Panc1 (cell line): ENCODE results near the gene LKAAEAR1. TPM values are rescaled to one million over a fixed set of nuclear protein-coding genes. Genes with fewer than 3 reads are reported as not detected.
A peak's percentile ranks its signal among the peaks of the same experiment; 100 is the strongest.

ENCODE experiments used
- ATAC-seq: fragments of 200-7000 bp; cut with Tn5 transposase; 2 replicates; pipeline ENCODE4 v1.9.1; 2020; ENCODE audit warnings: mild to moderate bottlenecking, moderate library complexity
- BruUV-seq: library from RNA; stranded (reverse); fragments of 400-500 nt; replicated peaks from 2 replicates; lab custom pipeline; 2021; lab: Mats Ljungman, UMichigan
- CTCF ChIA-PET: fragments of 300-600 bp; sonication (Branson Sonifier 250); formaldehyde crosslinking; loops from one replicate; lab custom pipeline; 2022; ENCODE audit warnings: antibody characterized with exemption; lab: Charles Lee
- POLR2A ChIA-PET: fragments of 300-600 bp; sonication (Branson Sonifier 250); formaldehyde crosslinking; loops from one replicate; lab custom pipeline; 2022; ENCODE audit warnings: antibody characterized with exemption; lab: Charles Lee
- DNase-seq: peaks from one replicate; pipeline ENCODE4 v3.0.0-alpha.2; 2010; ENCODE audit warnings: low read depth, low spot score
- H3K27ac ChIP-seq: 2 replicates; pipeline ENCODE4 v1.5.1; 2011; ENCODE audit warnings: mild to moderate bottlenecking, low read length, inconsistent platforms
- H3K27me3 ChIP-seq: fragments of 200-500 bp; sonication (Bioruptor generic); 2 replicates; pipeline ENCODE4 v1.6.0; 2014; ENCODE audit warnings: low read length, inconsistent platforms; ENCODE audit not compliant: control insufficient read depth, insufficient read depth
- H3K36me3 ChIP-seq: fragments of 200-500 bp; sonication (Bioruptor generic); 2 replicates; pipeline ENCODE4 v1.5.1; 2014; ENCODE audit warnings: inconsistent platforms, mild to moderate bottlenecking, low read length, moderate library complexity; ENCODE audit not compliant: control insufficient read depth, insufficient read depth
- H3K4me1 ChIP-seq: 2 replicates; pipeline ENCODE4 v1.5.1; 2011; ENCODE audit warnings: inconsistent platforms, mild to moderate bottlenecking, low read length, moderate library complexity; ENCODE audit not compliant: control insufficient read depth, insufficient read depth
- H3K4me3 ChIP-seq, 2 experiments: 2 replicates each; pipeline ENCODE4 v1.5.1; 2011 to 2012; ENCODE audit warnings: low read depth in 2 of 2, low read length in 2 of 2, mild to moderate bottlenecking in 2 of 2, inconsistent platforms in 1 of 2, moderate library complexity in 1 of 2
- H3K9me3 ChIP-seq: fragments of 200-500 bp; sonication (Bioruptor generic); 2 replicates; pipeline ENCODE4 v1.5.1; 2014; ENCODE audit warnings: low read depth, mild to moderate bottlenecking, inconsistent platforms, low read length, moderate library complexity; ENCODE audit not compliant: control insufficient read depth, insufficient read depth
- POLR2AphosphoS5 ChIP-seq: IDR thresholded peaks from 2 replicates; pipeline ENCODE4 v1.6.1; 2012; ENCODE audit warnings: mild to moderate bottlenecking, low read depth, low read length, moderate library complexity
- SIN3A ChIP-seq: IDR thresholded peaks from 2 replicates; pipeline ENCODE4 v1.6.1; 2012; ENCODE audit warnings: low read depth, mild to moderate bottlenecking, low read length, moderate library complexity, borderline replicate concordance; ENCODE audit not compliant: insufficient read depth
- TCF7L2 ChIP-seq: IDR thresholded peaks from 2 replicates; pipeline ENCODE4 v1.6.1; 2011; ENCODE audit warnings: mild to moderate bottlenecking, low read depth, low read length, inconsistent platforms
- in situ Hi-C: cut with HindIII; loops from 2 replicates; pipeline ENCODE4 v1.10.0; 2016; ENCODE audit warnings: low sequenced_read_pairs, low pct_unique_long_range_greater_than_20kb
- intact Hi-C: fragments of 100-400 bp; cut with micrococcal nuclease; formaldehyde crosslinking; loops from one replicate; pipeline ENCODE4 v1.10.0; 2022; ENCODE audit not compliant: unreplicated experiment
- total RNA-seq: library from RNA; stranded (reverse); gene quantifications from one replicate; pipeline ENCODE4 v1.2.1, GENCODE V29; 2021; ENCODE audit not compliant: unreplicated experiment
- TF ChIP-seq, protein P1 (sequence below), 2 experiments: IDR thresholded peaks; 2 replicates each; pipeline ENCODE4 v1.6.1; 2011 to 2012; ENCODE audit warnings: low read depth in 2 of 2, control low read depth in 1 of 2, low read length in 1 of 2, mild to moderate bottlenecking in 1 of 2, moderate library complexity in 1 of 2; ENCODE audit not compliant: insufficient read depth in 1 of 2
- TF ChIP-seq, protein P2 (sequence below): fragments of 450-650 bp; IDR thresholded peaks from 2 replicates; pipeline ENCODE4 v1.5.1; 2017; ENCODE audit warnings: mild to moderate bottlenecking

Gene LKAAEAR1
- total RNA-seq, 1 experiment from 2014 or later = 0.67 TPM

DNA sequence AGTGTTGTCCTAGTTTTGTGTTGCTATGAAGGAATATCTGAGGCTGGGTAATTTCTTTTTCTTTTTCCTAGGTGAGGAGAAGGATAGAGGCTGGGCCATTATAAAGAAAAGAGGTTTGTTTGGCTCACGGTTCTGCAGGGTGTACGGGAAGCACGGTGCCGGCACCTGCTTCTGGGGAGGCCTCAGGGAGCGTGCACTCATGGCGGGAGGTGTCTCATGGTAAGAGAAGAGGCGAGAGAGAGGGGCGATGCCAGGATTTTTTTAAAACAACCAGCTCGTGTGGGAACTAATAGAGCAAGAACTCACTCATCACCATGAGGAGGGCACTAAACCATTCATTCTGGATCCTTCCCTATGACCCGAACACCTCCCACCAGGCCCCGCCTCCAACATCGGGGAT, 37.4 kb upstream of the LKAAEAR1 start:
- H3K27ac ChIP-seq = no peak overlapping the region
- intact Hi-C loops (no loop called here), in situ Hi-C loops (no loop called here)
- H3K9me3 ChIP-seq = no peaks in the 10 kb centered on the region
- H3K27me3 ChIP-seq = peaks cover 13% of the 10 kb centered on the region
- peaks cover 2% of the 10 kb centered on the region; the same call in 1 of the 2 replicates for H3K4me1 ChIP-seq
- no TSS peak for BruUV-seq
- POLR2A ChIA-PET = no interaction called here
- DNase-seq (no peak), ATAC-seq (no peak)
- TF ChIP-seq SIN3A (no peak), POLR2AphosphoS5 (no peak), TCF7L2 (no peak)
- TF ChIP-seq, protein P1, sequence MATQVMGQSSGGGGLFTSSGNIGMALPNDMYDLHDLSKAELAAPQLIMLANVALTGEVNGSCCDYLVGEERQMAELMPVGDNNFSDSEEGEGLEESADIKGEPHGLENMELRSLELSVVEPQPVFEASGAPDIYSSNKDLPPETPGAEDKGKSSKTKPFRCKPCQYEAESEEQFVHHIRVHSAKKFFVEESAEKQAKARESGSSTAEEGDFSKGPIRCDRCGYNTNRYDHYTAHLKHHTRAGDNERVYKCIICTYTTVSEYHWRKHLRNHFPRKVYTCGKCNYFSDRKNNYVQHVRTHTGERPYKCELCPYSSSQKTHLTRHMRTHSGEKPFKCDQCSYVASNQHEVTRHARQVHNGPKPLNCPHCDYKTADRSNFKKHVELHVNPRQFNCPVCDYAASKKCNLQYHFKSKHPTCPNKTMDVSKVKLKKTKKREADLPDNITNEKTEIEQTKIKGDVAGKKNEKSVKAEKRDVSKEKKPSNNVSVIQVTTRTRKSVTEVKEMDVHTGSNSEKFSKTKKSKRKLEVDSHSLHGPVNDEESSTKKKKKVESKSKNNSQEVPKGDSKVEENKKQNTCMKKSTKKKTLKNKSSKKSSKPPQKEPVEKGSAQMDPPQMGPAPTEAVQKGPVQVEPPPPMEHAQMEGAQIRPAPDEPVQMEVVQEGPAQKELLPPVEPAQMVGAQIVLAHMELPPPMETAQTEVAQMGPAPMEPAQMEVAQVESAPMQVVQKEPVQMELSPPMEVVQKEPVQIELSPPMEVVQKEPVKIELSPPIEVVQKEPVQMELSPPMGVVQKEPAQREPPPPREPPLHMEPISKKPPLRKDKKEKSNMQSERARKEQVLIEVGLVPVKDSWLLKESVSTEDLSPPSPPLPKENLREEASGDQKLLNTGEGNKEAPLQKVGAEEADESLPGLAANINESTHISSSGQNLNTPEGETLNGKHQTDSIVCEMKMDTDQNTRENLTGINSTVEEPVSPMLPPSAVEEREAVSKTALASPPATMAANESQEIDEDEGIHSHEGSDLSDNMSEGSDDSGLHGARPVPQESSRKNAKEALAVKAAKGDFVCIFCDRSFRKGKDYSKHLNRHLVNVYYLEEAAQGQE (IDR thresholded peaks at IDR 0.05; ENCODE audit: insufficient read depth in 1 of 2, low read depth in 2 of 2, low read length in 1 of 2) = no peak
- TF ChIP-seq, protein P2, sequence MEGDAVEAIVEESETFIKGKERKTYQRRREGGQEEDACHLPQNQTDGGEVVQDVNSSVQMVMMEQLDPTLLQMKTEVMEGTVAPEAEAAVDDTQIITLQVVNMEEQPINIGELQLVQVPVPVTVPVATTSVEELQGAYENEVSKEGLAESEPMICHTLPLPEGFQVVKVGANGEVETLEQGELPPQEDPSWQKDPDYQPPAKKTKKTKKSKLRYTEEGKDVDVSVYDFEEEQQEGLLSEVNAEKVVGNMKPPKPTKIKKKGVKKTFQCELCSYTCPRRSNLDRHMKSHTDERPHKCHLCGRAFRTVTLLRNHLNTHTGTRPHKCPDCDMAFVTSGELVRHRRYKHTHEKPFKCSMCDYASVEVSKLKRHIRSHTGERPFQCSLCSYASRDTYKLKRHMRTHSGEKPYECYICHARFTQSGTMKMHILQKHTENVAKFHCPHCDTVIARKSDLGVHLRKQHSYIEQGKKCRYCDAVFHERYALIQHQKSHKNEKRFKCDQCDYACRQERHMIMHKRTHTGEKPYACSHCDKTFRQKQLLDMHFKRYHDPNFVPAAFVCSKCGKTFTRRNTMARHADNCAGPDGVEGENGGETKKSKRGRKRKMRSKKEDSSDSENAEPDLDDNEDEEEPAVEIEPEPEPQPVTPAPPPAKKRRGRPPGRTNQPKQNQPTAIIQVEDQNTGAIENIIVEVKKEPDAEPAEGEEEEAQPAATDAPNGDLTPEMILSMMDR = no peak
- no peaks in the 10 kb centered on the region for H3K36me3 ChIP-seq
- H3K4me3 ChIP-seq = no peak overlapping the region
- CTCF ChIA-PET = interaction anchor here (0.6 to 1.2 kb wide), 2 partner anchors 19 to 583 kb away, joined by 4 to 8 read pairs; no protein-coding TSS in a partner anchor

GRCh38 chr20:64119681-64120341, 35.6 kb upstream of the LKAAEAR1 start:
- Histone ChIP-seq H3K36me3 (no peaks in the 10 kb centered on the region), H3K9me3 (no peaks in the 10 kb centered on the region), H3K27ac (no peak overlapping the region), H3K4me1 (peaks cover 2% of the 10 kb centered on the region; the same call in 1 of the 2 replicates), H3K4me3 (no peak overlapping the region), H3K27me3 (peaks cover 13% of the 10 kb centered on the region)
- ATAC-seq (peak; percentile 61), DNase-seq (no peak)
- intact Hi-C loops = no loop called here
- no TSS peak for BruUV-seq
- ChIA-PET CTCF (interaction anchor here (0.5 to 1.1 kb wide), 6 partner anchors 10 to 338 kb away, joined by 3 to 6 read pairs (median 5); partner anchors contain the start of gene LKAAEAR1), POLR2A (no interaction called here)
- in situ Hi-C loops = no loop called here
- TF ChIP-seq SIN3A (no peak), TCF7L2 (no peak), POLR2AphosphoS5 (no peak)
- TF ChIP-seq, protein P2 = no peak
- TF ChIP-seq, protein P1 (IDR thresholded peaks at IDR 0.05; ENCODE audit: insufficient read depth in 1 of 2, low read depth in 2 of 2, low read length in 1 of 2) = no peak
